Fibroblast of mammary gland (primary cell): ENCODE data around the gene MYCBP2.
A peak's percentile ranks its signal among the peaks of the same experiment; 100 is the strongest.

ENCODE experiments used
- DNase-seq: peaks from one replicate; pipeline ENCODE4 v3.0.0-alpha.2; 2010; ENCODE audit warnings: low read depth
- H3K4me3 ChIP-seq: 2 replicates; pipeline ENCODE4 v1.5.1; 2011; ENCODE audit warnings: low read depth, mild to moderate bottlenecking, low read length, moderate library complexity; ENCODE audit not compliant: control insufficient read depth
- CTCF ChIP-seq: conservative IDR thresholded peaks from 2 replicates; pipeline ENCODE4 v1.5.1; 2011; ENCODE audit warnings: low read depth, low read length, inconsistent platforms; ENCODE audit not compliant: control insufficient read depth, insufficient read depth

Gene MYCBP2

GRCh38 chr13:77338329-77338728 is 11.4 kb upstream of the MYCBP2 start:
- no peak overlapping the region for H3K4me3 ChIP-seq
- no peak for DNase-seq
- no peak for TF ChIP-seq CTCF

GRCh38 chr13:77337159-77337558 is 10.3 kb upstream of the MYCBP2 start:
- TF ChIP-seq CTCF, result no peak
- no peak for DNase-seq
- H3K4me3 ChIP-seq, result no peak overlapping the region

- no peak for TF ChIP-seq CTCF
- no peak for DNase-seq
- H3K4me3 ChIP-seq, result no peak overlapping the region
Observed at GRCh38 chr13:77335543-77335942, 8.6 kb upstream of the MYCBP2 start.

- DNase-seq, result no peak
- no peak overlapping the region for H3K4me3 ChIP-seq
- no peak for TF ChIP-seq CTCF
Observed at GRCh38 chr13:77333594-77333993, 6.7 kb upstream of the MYCBP2 start.

GRCh38 chr13:77331421-77331820 is 4.5 kb upstream of the MYCBP2 start:
- H3K4me3 ChIP-seq, result no peak overlapping the region
- DNase-seq, result no peak
- no peak for TF ChIP-seq CTCF

GRCh38 chr13:77329911-77330584 is 3.2 kb upstream of the MYCBP2 start:
- DNase-seq, result no peak
- H3K4me3 ChIP-seq, result peak overlapping the region; percentile 74
- no peak for TF ChIP-seq CTCF
